IMR-90 (cell line): ENCODE results near the gene FAM110A. TPM values are rescaled to one million over a fixed set of nuclear protein-coding genes. Genes with fewer than 3 reads are reported as not detected.

Experiments used
- ATAC-seq: fragments of 200-7000 bp; cut with Tn5 transposase; 2 replicates; pipeline ENCODE4 v1.9.1; 2020; ENCODE audit warnings: low read depth, mild to moderate bottlenecking, moderate library complexity
- BruUV-seq: library from RNA; stranded (reverse); fragments of 400-500 nt; replicated peaks from 2 replicates; lab custom pipeline; 2021; lab: Mats Ljungman, UMichigan
- CTCF ChIA-PET: fragments of 300-600 bp; formaldehyde crosslinking; extraction: SDS; loops from one replicate; lab custom pipeline; 2021; ENCODE audit warnings: antibody characterized with exemption; lab: Yijun Ruan, JAX
- POLR2A ChIA-PET: fragments of 300-600 bp; sonication (Branson Sonifier 250); formaldehyde crosslinking; loops from one replicate; lab custom pipeline; 2022; ENCODE audit warnings: antibody characterized with exemption; ENCODE audit not compliant: unreplicated experiment; lab: Charles Lee
- DNase-seq: peaks from one replicate; pipeline ENCODE4 v3.0.0; 2013
- H2AFZ ChIP-seq: replicated peaks from 2 replicates; pipeline ENCODE3; 2013; ENCODE audit warnings: low read length, mild to moderate bottlenecking; ENCODE audit not compliant: poor library complexity
- H2AK5ac ChIP-seq: 2 replicates; pipeline ENCODE4 v1.6.1; 2013; ENCODE audit warnings: low read depth, low read length, inconsistent platforms
- H2AK9ac ChIP-seq: replicated peaks from 2 replicates; pipeline ENCODE3; 2013; ENCODE audit warnings: mild to moderate bottlenecking, low read depth, low read length, moderate library complexity; ENCODE audit not compliant: poor library complexity
- H2BK120ac ChIP-seq: 2 replicates; pipeline ENCODE4 v1.6.1; 2013; ENCODE audit warnings: low read depth, low read length, inconsistent platforms
- H2BK15ac ChIP-seq: 3 replicates; pipeline ENCODE4 v1.6.1; 2013; ENCODE audit warnings: low read depth, low read length, inconsistent platforms
- H2BK20ac ChIP-seq: 2 replicates; pipeline ENCODE4 v1.6.1; 2013; ENCODE audit warnings: low read depth, mild to moderate bottlenecking, inconsistent platforms, low read length, moderate library complexity
- H2BK5ac ChIP-seq: 2 replicates; pipeline ENCODE4 v1.6.1; 2013; ENCODE audit warnings: mild to moderate bottlenecking, low read depth, low read length, inconsistent platforms; ENCODE audit not compliant: poor library complexity, severe bottlenecking
- H3K14ac ChIP-seq: replicated peaks from 2 replicates; pipeline ENCODE4 v1.6.1; 2013; ENCODE audit warnings: low read depth, low read length, inconsistent platforms
- H3K18ac ChIP-seq: 2 replicates; pipeline ENCODE4 v1.6.1; 2013; ENCODE audit warnings: low read depth, low read length, control low read depth
- H3K23ac ChIP-seq: 2 replicates; pipeline ENCODE4 v1.6.1; 2013; ENCODE audit warnings: low read depth, low read length, inconsistent platforms
- H3K27ac ChIP-seq: 2 replicates; pipeline ENCODE4 v1.5.1; 2013; ENCODE audit warnings: mild to moderate bottlenecking, control low read depth, low read length; ENCODE audit not compliant: insufficient read depth
- H3K27me3 ChIP-seq: 2 replicates; pipeline ENCODE4 v1.6.1; 2013; ENCODE audit warnings: low read length; ENCODE audit not compliant: control insufficient read depth, insufficient read depth
- H3K36me3 ChIP-seq: 2 replicates; pipeline ENCODE4 v1.6.1; 2013; ENCODE audit warnings: low read length, mixed read lengths; ENCODE audit not compliant: control insufficient read depth, insufficient read depth
- H3K4ac ChIP-seq: 2 replicates; pipeline ENCODE4 v1.6.1; 2013; ENCODE audit warnings: low read depth, low read length, inconsistent platforms
- H3K4me1 ChIP-seq: 2 replicates; pipeline ENCODE4 v1.6.1; 2013; ENCODE audit warnings: low read length, mixed read lengths; ENCODE audit not compliant: control insufficient read depth, insufficient read depth
- H3K4me2 ChIP-seq: 2 replicates; pipeline ENCODE4 v1.6.1; 2013; ENCODE audit warnings: low read depth, mild to moderate bottlenecking, control low read depth, low read length, moderate library complexity
- H3K4me3 ChIP-seq: 2 replicates; pipeline ENCODE4 v1.5.1; 2013; ENCODE audit warnings: low read depth, mild to moderate bottlenecking, control low read depth, low read length, moderate library complexity; ENCODE audit not compliant: insufficient read depth
- H3K56ac ChIP-seq: 2 replicates; pipeline ENCODE4 v1.6.1; 2013; ENCODE audit warnings: low read length, inconsistent platforms; ENCODE audit not compliant: insufficient read depth; ENCODE audit errors: extremely low read depth
- H3K79me1 ChIP-seq, 2 experiments: 2 replicates each; pipeline ENCODE4 v1.6.1; 2013; ENCODE audit warnings: low read length in 2 of 2, inconsistent platforms in 1 of 2, low read depth in 1 of 2
- H3K9ac ChIP-seq: 2 replicates; pipeline ENCODE4 v1.6.1; 2013; ENCODE audit warnings: low read depth, low read length, control low read depth
- H3K9me1 ChIP-seq: 2 replicates; pipeline ENCODE4 v1.6.1; 2013; ENCODE audit warnings: low read length, inconsistent platforms; ENCODE audit not compliant: insufficient read depth
- H3K9me3 ChIP-seq: 2 replicates; pipeline ENCODE4 v1.6.1; 2013; ENCODE audit warnings: low read length; ENCODE audit not compliant: control insufficient read depth, insufficient read depth
- H4K20me1 ChIP-seq: 2 replicates; pipeline ENCODE4 v1.6.1; 2013; ENCODE audit warnings: low read length, inconsistent platforms; ENCODE audit not compliant: insufficient read depth
- H4K5ac ChIP-seq: 2 replicates; pipeline ENCODE4 v1.6.1; 2013; ENCODE audit warnings: mild to moderate bottlenecking, low read depth, low read length, control low read depth
- H4K8ac ChIP-seq, 2 experiments: 2 replicates each; pipeline ENCODE4 v1.6.1; 2013; ENCODE audit warnings: low read depth in 2 of 2, low read length in 2 of 2, control low read depth in 1 of 2, inconsistent platforms in 1 of 2
- H4K91ac ChIP-seq: 2 replicates; pipeline ENCODE4 v1.6.1; 2013; ENCODE audit warnings: low read depth, low read length, inconsistent platforms; ENCODE audit not compliant: insufficient read depth
- BHLHE40 ChIP-seq: fragments of 150-350 bp; IDR thresholded peaks from 2 replicates; pipeline ENCODE4 v1.6.1; 2016; ENCODE audit warnings: mild to moderate bottlenecking, low read depth, low read length
- CEBPB ChIP-seq: IDR thresholded peaks from 2 replicates; pipeline ENCODE4 v1.6.1; 2012; ENCODE audit warnings: low read depth, low read length, improper control_type of control experiment
- CHD1 ChIP-seq: IDR thresholded peaks from 2 replicates; pipeline ENCODE4 v1.6.1; 2012; ENCODE audit warnings: low read depth, low read length, improper control_type of control experiment
- FOS ChIP-seq: fragments of 150-350 bp; IDR thresholded peaks from 2 replicates; pipeline ENCODE4 v1.6.1; 2016; ENCODE audit warnings: low read depth, low read length
- MAFK ChIP-seq: IDR thresholded peaks from 2 replicates; pipeline ENCODE4 v1.6.1; 2012; ENCODE audit warnings: low read depth, low read length, improper control_type of control experiment
- MAZ ChIP-seq: IDR thresholded peaks from 2 replicates; pipeline ENCODE4 v1.6.1; 2012; ENCODE audit warnings: low read depth, mild to moderate bottlenecking, low read length, improper control_type of control experiment, moderate library complexity, borderline replicate concordance
- MXI1 ChIP-seq: IDR thresholded peaks from 2 replicates; pipeline ENCODE4 v1.6.1; 2012; ENCODE audit warnings: low read depth, mild to moderate bottlenecking, low read length, moderate library complexity, borderline replicate concordance
- POLR2A ChIP-seq: IDR thresholded peaks from 2 replicates; pipeline ENCODE4 v1.6.1; 2012; ENCODE audit warnings: mild to moderate bottlenecking, low read depth, low read length
- RAD21 ChIP-seq: IDR thresholded peaks from 2 replicates; pipeline ENCODE4 v1.6.1; 2012; ENCODE audit warnings: low read length, improper control_type of control experiment
- RCOR1 ChIP-seq: IDR thresholded peaks from 2 replicates; pipeline ENCODE4 v1.6.1; 2012; ENCODE audit warnings: mild to moderate bottlenecking, low read length, improper control_type of control experiment; ENCODE audit not compliant: insufficient replicate concordance
- RFX5 ChIP-seq: IDR thresholded peaks from 2 replicates; pipeline ENCODE4 v1.8.0; 2012; ENCODE audit warnings: low read depth, mild to moderate bottlenecking, low read length, moderate library complexity
- WGBS, 2 experiments: methylation state at CpG; one replicate each; pipeline versions ENCODE4 v1.1.5 to v1.1.7; 2013; ENCODE audit warnings: missing lambda C conversion rate in 2 of 2; ENCODE audit not compliant: insufficient read length in 1 of 2; ENCODE audit errors: extremely low coverage in 2 of 2; 5-methylcytosine and 5-hydroxymethylcytosine counted together
- dilution Hi-C: fragments of 300-500 bp; cut with HindIII; formaldehyde crosslinking; loops from one replicate; pipeline ENCODE4 v1.14.3; 2018; ENCODE audit warnings: low sequenced_read_pairs; ENCODE audit not compliant: unreplicated experiment
- in situ Hi-C: fragments of 300-500 bp; cut with MboI; formaldehyde crosslinking; loops from 3 replicates; pipeline ENCODE4 v1.14.3; 2019; ENCODE audit warnings: low sequenced_read_pairs, inconsistent platforms, mixed read lengths
- intact Hi-C: fragments of 100-400 bp; cut with micrococcal nuclease; formaldehyde crosslinking; loops from 2 replicates; pipeline ENCODE4 v1.10.0; 2022
- polyA plus RNA-seq, 3 experiments: library from polyadenylated mRNA; depleted of rRNA; stranded (reverse); fragments of >200 nt; gene quantifications; 2 replicates each; pipeline ENCODE4 v1.2.3, GENCODE V29; 2012; ENCODE audit warnings: low replicate concordance in 1 of 3
- total RNA-seq: library from RNA; depleted of rRNA; stranded (reverse); fragments of >200 nt; gene quantifications from 2 replicates; pipeline ENCODE4 v1.2.3, GENCODE V29; 2012
- TF ChIP-seq, protein P1 (sequence below): fragments of 150-350 bp; IDR thresholded peaks from 2 replicates; pipeline ENCODE4 v1.6.1; 2017; ENCODE audit warnings: mild to moderate bottlenecking, antibody characterized with exemption, low read length, low read depth
- TF ChIP-seq, protein P2 (sequence below): fragments of 150-350 bp; IDR thresholded peaks from 2 replicates; pipeline ENCODE4 v1.6.1; 2016; ENCODE audit warnings: low read depth, mild to moderate bottlenecking, low read length, moderate library complexity, borderline replicate concordance
- TF ChIP-seq, protein P3 (sequence below): conservative IDR thresholded peaks from 2 replicates; pipeline ENCODE4 v1.5.1; 2012; ENCODE audit warnings: mild to moderate bottlenecking, low read depth, low read length, improper control_type of control experiment

The FAM110A gene
- total and polyA plus RNA-seq, 2 of the 4 experiments (the other 2 are of a cell fraction), result 0.36 to 3.6 TPM

DNA sequence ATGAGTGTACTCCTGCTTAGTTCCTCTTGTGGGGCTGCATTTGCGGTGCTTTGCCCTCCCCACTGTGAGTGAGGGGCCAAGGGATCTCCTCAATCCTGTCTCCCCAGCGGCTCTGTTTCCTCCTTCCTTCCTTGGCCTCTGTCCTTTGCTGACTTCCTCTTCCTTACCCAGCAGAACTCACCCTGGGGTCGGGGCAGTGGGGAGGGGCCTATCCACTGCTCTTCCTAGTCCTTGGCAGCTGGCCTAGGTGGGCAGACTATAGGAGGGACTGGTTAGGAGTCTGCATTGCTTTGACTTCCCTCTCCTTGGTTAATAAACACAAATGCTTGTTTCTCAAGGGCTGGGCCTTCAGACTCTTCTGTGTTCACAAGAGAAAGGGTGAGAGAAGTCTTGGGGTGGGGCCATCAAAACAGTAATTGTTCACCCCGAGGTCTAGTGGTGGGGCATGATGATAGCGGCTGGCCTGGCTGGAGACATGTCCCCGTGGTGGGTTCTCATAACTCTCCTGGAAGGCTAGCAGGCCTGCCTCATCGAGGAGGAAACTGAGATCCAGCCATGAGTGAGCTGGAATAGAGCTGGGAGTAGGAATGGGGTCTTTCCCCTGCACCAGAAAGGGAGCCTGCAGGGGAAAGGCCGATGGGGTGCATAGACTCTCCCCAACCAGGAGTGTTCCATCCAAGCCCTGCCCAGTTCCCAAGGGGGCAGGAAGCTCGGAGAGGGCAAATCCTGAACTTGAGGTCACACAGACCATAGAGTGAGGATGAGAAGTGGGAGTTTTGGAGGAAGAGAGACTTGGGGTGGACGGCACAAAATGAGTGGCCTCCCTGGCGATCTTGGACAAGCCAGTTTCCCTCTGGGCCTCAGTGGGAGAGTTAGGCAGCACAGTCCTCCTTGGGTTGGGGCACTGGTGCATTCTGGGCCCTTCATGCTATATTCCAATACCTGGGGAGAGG, 12.7 kb downstream of the FAM110A start:
- Histone ChIP-seq H3K27ac (no peak overlapping the region), H4K20me1 (no peaks in the 10 kb centered on the region; the same call in 1 of the 2 replicates), H3K18ac (no peak overlapping the region), H2BK120ac (no peak overlapping the region), H3K4ac (no peak overlapping the region), H2AK9ac (no peak overlapping the region), H3K9ac (no peak overlapping the region), H3K36me3 (no peaks in the 10 kb centered on the region), H4K5ac (no peak overlapping the region), H3K4me1 (peaks cover 5% of the 10 kb centered on the region), H3K9me1 (no peaks in the 10 kb centered on the region; the same call in 1 of the 2 replicates), H3K4me3 (no peak overlapping the region), H2BK20ac (no peak overlapping the region), H3K79me1 (peaks cover 7 to 20% of the 10 kb centered on the region in 2 experiments; a peak in 3 of 4 replicates), H2AFZ (no peak overlapping the region), H2BK15ac (no peak overlapping the region), H2BK5ac (no peak overlapping the region), H2AK5ac (no peak overlapping the region), H4K91ac (no peak overlapping the region), H3K23ac (no peak overlapping the region), H4K8ac (no peak overlapping the region), H3K56ac (no peak overlapping the region), H3K14ac (no peak overlapping the region), H3K27me3 (no peaks in the 10 kb centered on the region), H3K9me3 (no peaks in the 10 kb centered on the region), H3K4me2 (no peak overlapping the region)
- 80% methylated on average over 3 of the region's 11 CpGs; no CpG with 5 or more reads in 1 of the 2 experiments for WGBS, 2 experiments
- BruUV-seq, result no TSS peak
- in situ Hi-C loops (no loop called here), dilution Hi-C loops (no loop called here), intact Hi-C loops (no loop called here)
- ChIA-PET POLR2A (no interaction called here), CTCF (no interaction called here)
- no peak for DNase-seq
- no peak for ATAC-seq
- TF ChIP-seq POLR2A (no peak), BHLHE40 (no peak), RFX5 (no peak), CEBPB (no peak), MAZ (no peak), FOS (no peak), RAD21 (no peak), MXI1 (no peak), RCOR1 (no peak), CHD1 (no peak), MAFK (no peak)
- TF ChIP-seq, protein P1, sequence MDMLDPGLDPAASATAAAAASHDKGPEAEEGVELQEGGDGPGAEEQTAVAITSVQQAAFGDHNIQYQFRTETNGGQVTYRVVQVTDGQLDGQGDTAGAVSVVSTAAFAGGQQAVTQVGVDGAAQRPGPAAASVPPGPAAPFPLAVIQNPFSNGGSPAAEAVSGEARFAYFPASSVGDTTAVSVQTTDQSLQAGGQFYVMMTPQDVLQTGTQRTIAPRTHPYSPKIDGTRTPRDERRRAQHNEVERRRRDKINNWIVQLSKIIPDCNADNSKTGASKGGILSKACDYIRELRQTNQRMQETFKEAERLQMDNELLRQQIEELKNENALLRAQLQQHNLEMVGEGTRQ, result no peak
- TF ChIP-seq, protein P2, sequence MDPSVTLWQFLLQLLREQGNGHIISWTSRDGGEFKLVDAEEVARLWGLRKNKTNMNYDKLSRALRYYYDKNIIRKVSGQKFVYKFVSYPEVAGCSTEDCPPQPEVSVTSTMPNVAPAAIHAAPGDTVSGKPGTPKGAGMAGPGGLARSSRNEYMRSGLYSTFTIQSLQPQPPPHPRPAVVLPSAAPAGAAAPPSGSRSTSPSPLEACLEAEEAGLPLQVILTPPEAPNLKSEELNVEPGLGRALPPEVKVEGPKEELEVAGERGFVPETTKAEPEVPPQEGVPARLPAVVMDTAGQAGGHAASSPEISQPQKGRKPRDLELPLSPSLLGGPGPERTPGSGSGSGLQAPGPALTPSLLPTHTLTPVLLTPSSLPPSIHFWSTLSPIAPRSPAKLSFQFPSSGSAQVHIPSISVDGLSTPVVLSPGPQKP, result no peak
- TF ChIP-seq, protein P3, sequence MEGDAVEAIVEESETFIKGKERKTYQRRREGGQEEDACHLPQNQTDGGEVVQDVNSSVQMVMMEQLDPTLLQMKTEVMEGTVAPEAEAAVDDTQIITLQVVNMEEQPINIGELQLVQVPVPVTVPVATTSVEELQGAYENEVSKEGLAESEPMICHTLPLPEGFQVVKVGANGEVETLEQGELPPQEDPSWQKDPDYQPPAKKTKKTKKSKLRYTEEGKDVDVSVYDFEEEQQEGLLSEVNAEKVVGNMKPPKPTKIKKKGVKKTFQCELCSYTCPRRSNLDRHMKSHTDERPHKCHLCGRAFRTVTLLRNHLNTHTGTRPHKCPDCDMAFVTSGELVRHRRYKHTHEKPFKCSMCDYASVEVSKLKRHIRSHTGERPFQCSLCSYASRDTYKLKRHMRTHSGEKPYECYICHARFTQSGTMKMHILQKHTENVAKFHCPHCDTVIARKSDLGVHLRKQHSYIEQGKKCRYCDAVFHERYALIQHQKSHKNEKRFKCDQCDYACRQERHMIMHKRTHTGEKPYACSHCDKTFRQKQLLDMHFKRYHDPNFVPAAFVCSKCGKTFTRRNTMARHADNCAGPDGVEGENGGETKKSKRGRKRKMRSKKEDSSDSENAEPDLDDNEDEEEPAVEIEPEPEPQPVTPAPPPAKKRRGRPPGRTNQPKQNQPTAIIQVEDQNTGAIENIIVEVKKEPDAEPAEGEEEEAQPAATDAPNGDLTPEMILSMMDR, result no peak
